K562 (cell line): Measurements from ENCODE around the gene SEZ6L.

ENCODE experiments used
- EZH2 ChIP-seq: IDR thresholded peaks from 2 replicates; pipeline ENCODE4 v1.6.1; 2012; ENCODE audit warnings: low read depth, mild to moderate bottlenecking, inconsistent platforms, low read length, borderline replicate concordance
- HNRNPLL ChIP-seq: fragments of 200-400 bp; formaldehyde crosslinking; IDR thresholded peaks from 2 replicates; pipeline ENCODE4 v1.6.1; 2017; ENCODE audit warnings: low read length, low read depth, mild to moderate bottlenecking; ENCODE audit not compliant: poor library complexity, severe bottlenecking
- TF ChIP-seq, protein P1 (sequence below): fragments of 150-350 bp; conservative IDR thresholded peaks from 2 replicates; pipeline ENCODE4 v1.6.1; 2014; ENCODE audit warnings: low read length
- TF ChIP-seq, protein P2 (sequence below), 3 experiments: IDR thresholded peaks in 2 of 3; conservative IDR thresholded peaks in 1 of 3; 2 replicates each; pipeline ENCODE4 v1.5.1; 2011 to 2012; ENCODE audit warnings: low read length in 3 of 3, mild to moderate bottlenecking in 3 of 3, control low read depth in 2 of 3, improper control_type of control experiment in 1 of 3, inconsistent platforms in 1 of 3, low read depth in 1 of 3, mixed read lengths in 1 of 3, moderate library complexity in 1 of 3; ENCODE audit not compliant: insufficient read depth in 2 of 3
- TF ChIP-seq, protein P3 (sequence below), 2 experiments: fragments of 450-650 bp in 1 of 2; sonication (generic) in 1 of 2; formaldehyde crosslinking in 1 of 2; IDR thresholded peaks; 2 replicates each; pipeline versions ENCODE4 v1.7.1 to v1.9.0; 2016 to 2022; ENCODE audit warnings: inconsistent platforms in 1 of 2, mild to moderate bottlenecking in 1 of 2, missing genetic modification reagents in 1 of 2

DNA sequence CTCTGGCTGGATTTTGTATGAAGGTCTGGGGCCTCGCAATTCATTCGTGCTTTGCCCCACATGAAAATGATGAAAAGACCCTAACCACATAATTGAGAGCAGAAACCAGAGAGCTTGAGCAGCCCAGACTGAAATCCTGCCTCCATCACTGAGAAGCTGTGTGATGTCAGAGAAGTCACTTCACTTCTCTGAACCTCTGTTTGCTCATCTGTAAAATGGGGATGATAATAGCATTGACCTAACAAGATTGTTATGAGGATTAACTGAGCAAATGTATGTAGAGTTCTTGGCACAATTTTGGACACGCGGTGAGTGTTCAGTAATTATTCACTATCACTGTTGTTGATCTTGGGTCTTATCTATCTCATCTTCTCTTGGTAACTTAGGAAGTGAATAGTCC lies 203.6 kb downstream of the SEZ6L start:
- TF ChIP-seq, protein P1, sequence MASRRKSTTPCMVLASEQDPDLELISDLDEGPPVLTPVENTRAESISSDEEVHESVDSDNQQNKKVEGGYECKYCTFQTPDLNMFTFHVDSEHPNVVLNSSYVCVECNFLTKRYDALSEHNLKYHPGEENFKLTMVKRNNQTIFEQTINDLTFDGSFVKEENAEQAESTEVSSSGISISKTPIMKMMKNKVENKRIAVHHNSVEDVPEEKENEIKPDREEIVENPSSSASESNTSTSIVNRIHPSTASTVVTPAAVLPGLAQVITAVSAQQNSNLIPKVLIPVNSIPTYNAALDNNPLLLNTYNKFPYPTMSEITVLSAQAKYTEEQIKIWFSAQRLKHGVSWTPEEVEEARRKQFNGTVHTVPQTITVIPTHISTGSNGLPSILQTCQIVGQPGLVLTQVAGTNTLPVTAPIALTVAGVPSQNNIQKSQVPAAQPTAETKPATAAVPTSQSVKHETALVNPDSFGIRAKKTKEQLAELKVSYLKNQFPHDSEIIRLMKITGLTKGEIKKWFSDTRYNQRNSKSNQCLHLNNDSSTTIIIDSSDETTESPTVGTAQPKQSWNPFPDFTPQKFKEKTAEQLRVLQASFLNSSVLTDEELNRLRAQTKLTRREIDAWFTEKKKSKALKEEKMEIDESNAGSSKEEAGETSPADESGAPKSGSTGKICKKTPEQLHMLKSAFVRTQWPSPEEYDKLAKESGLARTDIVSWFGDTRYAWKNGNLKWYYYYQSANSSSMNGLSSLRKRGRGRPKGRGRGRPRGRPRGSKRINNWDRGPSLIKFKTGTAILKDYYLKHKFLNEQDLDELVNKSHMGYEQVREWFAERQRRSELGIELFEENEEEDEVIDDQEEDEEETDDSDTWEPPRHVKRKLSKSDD = no peak
- TF ChIP-seq EZH2 = no peak
- TF ChIP-seq, protein P2, sequence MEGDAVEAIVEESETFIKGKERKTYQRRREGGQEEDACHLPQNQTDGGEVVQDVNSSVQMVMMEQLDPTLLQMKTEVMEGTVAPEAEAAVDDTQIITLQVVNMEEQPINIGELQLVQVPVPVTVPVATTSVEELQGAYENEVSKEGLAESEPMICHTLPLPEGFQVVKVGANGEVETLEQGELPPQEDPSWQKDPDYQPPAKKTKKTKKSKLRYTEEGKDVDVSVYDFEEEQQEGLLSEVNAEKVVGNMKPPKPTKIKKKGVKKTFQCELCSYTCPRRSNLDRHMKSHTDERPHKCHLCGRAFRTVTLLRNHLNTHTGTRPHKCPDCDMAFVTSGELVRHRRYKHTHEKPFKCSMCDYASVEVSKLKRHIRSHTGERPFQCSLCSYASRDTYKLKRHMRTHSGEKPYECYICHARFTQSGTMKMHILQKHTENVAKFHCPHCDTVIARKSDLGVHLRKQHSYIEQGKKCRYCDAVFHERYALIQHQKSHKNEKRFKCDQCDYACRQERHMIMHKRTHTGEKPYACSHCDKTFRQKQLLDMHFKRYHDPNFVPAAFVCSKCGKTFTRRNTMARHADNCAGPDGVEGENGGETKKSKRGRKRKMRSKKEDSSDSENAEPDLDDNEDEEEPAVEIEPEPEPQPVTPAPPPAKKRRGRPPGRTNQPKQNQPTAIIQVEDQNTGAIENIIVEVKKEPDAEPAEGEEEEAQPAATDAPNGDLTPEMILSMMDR (IDR thresholded peaks at IDR 0.05 in 2 of 3, conservative IDR thresholded peaks at IDR 0.05 in 1 of 3; ENCODE audit: insufficient read depth in 2 of 3, low read depth in 1 of 3, low read length in 3 of 3) = no peak
- TF ChIP-seq, protein P3, sequence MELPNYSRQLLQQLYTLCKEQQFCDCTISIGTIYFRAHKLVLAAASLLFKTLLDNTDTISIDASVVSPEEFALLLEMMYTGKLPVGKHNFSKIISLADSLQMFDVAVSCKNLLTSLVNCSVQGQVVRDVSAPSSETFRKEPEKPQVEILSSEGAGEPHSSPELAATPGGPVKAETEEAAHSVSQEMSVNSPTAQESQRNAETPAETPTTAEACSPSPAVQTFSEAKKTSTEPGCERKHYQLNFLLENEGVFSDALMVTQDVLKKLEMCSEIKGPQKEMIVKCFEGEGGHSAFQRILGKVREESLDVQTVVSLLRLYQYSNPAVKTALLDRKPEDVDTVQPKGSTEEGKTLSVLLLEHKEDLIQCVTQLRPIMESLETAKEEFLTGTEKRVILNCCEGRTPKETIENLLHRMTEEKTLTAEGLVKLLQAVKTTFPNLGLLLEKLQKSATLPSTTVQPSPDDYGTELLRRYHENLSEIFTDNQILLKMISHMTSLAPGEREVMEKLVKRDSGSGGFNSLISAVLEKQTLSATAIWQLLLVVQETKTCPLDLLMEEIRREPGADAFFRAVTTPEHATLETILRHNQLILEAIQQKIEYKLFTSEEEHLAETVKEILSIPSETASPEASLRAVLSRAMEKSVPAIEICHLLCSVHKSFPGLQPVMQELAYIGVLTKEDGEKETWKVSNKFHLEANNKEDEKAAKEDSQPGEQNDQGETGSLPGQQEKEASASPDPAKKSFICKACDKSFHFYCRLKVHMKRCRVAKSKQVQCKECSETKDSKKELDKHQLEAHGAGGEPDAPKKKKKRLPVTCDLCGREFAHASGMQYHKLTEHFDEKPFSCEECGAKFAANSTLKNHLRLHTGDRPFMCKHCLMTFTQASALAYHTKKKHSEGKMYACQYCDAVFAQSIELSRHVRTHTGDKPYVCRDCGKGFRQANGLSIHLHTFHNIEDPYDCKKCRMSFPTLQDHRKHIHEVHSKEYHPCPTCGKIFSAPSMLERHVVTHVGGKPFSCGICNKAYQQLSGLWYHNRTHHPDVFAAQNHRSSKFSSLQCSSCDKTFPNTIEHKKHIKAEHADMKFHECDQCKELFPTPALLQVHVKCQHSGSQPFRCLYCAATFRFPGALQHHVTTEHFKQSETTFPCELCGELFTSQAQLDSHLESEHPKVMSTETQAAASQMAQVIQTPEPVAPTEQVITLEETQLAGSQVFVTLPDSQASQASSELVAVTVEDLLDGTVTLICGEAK (IDR thresholded peaks at IDR 0.05) = no peak
- TF ChIP-seq, protein P3 (CRISPR knock-in tag; IDR thresholded peaks at IDR 0.05) = no peak
- no peak for TF ChIP-seq HNRNPLL
